Raji (cell line): ENCODE measurements around the gene CEP63.

Experiments
- POLR2A ChIP-seq: IDR thresholded peaks from 2 replicates; pipeline ENCODE4 v1.6.1; 2011; ENCODE audit warnings: low read depth, low read length, control low read depth; ENCODE audit not compliant: insufficient read depth

CEP63 gene

DNA sequence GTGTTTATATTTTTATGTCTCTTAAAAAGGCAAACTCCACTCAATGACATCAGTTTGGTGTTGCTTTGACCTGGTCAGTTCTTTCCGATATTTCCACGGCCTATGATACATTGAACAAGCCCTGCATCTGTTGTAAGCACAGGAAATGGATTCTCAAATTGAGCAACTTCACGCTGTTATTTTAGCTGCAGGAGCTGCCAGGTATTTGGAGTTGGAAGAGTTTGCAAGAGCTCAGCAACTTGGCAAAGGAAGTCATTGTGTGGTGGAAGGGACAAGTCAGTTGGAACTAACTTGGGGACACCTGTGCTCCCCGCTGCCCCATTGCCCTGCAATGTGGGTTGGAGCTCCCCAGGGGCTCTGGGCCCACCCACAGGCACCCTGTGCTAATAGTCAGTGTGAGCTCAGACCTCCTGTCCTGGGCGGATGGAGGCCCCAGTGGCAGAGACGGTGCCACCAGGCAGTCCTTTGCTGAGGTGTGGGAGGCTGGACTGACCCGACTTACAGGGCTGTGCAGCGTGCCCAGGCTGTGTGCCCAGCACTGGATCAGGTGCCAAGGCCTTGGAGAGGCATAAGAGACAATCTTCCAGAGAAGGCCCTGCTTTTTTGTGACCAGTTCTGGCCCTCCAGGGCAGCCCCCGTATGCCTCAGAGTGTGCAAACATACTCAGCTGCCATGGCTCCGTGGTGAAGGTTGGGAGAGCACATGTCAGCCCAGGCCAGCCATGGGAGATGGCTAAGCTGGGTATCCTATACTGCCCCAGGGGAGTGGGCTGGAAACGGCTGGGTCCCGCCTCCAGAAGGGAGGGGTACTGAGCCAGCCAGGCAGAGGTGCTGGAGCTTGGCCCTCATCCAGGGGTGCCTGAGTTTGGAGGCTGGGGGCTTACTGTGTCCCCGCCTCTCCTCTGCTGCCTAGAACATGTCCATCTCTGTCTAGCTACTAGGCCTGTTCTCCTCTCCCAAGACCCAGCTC lies 121.5 kb downstream of the CEP63 start:
- no peak for TF ChIP-seq POLR2A

DNA sequence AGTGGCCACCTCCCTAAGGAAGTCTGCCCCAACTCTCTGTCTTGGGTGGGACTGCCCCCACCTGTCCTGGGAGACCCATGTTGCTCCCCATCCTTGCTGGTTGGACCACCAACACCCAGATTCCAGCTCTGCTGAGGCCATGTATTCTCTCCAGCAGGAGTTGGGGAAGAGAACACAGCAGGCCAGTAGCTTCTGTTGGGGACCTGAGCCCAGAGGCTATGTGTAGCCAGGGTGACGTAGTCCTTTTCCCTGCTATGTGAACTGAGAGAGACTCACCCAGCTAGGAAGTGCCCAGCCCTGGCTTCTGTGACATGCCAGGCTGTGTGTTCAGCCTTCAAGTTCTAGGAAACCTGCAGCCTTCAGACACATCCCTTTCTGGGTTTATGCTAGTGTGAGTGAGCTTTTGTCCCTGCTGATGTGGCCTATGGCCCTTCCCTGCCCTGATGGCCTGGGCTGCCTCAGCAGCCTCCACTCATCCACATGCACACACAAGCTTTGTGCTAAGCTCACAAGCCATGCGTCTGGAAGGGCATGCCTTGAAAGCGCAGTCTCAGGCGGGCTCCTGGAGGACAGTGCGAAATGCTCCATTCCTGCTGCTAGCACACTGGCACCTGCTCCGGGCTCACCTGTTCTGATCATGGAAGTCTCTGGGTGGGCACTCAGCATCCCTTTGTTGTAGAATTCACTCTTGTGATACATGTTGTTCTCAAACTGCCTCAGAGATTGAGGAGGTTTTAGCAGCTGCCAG lies 122.3 kb downstream of the CEP63 start:
- TF ChIP-seq POLR2A = no peak

DNA sequence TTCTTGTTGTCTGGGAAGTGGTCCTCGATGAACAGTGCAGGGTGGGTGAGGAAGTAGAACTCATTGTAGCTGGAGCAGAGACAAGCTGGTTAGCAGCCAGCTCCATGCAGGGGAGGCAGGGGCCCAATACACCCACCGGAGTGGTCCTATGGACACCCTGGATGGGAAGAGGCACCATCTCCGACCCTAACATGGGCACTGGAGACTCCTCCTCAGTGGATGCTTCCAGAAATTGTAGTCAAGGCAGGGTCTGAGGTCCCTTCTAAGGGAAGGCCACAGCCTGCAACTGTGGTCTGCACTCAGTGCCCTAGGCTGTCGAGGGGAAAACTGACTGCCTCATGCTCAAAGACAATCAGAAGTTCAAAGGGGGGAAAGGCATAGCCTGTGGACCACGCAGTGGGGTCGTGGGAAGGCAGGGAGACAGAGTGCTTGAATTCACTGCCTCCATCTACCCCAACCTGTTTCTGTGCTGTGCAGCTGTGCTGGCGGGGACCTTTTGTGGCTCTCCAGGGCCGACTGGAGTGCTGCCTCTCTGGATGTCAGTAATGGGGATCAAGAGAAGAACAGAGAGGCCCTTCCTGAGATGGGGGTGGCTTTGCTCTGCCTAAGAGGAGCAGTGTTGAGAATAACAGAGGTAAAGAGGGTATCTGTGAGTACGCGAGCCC lies 123.0 kb downstream of the CEP63 start:
- no peak for TF ChIP-seq POLR2A

DNA sequence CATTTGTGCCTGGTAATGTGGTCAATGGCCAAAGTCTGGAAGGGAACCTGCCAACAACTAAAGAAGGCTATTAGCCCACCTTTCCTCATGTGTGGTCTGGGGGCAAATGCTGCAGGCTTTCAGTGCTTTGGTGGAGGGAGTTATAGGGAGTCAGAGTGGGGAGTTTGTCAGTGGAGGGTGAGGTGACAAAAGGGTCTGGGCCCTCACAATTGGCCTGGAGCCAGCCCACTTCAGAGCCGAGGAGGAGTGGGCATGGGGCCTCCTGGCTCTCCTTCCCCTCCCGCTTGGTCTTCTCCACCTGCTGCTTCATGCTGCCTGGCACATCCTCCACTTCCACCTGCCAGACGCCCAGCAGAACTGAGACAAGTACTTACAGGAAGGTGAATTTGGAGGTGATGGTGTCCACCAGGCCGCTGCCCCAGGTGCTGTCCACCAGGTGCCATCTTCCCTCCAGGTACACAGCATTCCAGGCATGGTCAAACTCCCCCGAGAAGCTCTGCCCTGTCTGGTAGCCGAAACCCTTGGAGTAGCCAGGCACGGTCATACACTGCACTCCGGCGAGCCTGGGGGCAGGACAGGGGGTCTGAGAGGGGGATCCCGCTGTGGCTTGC lies 124.1 kb downstream of the CEP63 start:
- TF ChIP-seq POLR2A = no peak

DNA sequence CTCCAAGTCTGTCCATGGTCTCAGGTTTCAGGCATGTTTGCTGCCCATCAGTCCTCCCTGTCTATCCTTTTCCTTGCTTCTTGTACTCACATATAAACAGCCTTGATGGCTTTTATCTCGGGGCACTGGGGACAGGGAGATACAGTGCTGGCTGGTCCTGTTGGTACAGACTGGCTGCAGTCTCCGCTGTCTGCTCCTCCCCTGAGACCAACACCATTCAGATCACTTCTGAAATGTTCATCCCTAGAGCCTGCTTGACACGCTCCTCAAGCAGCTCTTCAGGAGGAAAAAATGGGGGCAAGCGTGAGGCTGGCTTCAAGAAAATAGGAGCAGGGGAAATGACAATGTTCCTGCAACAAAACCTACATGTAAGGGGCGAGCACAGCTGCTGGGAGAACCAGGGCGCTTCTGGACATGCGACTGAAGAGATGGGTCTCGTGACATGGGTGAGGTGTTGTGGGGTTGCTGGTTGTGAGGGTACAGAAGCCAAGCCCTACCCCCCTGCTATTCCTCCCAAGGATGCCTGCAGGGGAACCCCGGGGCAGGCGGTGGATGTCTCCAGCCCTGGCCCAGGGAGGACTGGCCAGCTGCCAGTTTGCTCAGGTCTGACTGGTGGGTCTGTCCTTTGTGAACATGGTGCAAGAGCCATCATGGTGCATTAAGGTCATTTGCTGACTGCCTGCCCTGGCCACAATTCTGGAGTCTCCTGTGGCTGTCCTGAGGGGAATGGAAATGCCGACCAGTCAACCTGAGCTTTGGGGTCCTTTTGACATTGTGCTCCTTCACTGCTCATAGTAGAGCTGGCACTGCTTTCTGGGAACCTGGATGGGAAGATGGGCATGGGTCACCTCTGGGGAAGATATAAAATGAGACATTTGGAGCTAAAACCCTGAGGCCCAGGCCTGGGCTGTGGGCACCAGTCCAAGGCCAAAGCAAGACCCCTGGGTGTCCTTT lies 124.9 kb downstream of the CEP63 start:
- TF ChIP-seq POLR2A = no peak

DNA sequence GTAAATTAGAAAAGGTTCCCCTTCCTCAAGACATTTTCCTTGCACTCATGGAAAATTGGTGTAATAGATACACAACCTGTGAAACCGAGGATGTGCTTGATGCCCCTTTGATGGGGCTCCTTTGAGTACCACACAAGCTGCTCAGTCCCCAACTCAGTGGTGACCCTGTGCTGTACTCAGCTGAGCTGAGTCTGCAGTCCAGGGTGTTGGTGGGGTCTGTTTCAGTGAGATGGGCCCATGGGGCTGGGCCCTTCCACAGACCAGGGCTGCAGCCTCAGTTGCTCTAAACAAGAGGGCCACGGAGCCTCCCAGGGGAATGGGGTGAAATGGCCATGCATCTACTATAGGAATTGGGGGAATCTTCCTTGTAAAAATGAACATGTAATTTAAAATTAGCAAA lies 125.7 kb downstream of the CEP63 start:
- TF ChIP-seq POLR2A = no peak

DNA sequence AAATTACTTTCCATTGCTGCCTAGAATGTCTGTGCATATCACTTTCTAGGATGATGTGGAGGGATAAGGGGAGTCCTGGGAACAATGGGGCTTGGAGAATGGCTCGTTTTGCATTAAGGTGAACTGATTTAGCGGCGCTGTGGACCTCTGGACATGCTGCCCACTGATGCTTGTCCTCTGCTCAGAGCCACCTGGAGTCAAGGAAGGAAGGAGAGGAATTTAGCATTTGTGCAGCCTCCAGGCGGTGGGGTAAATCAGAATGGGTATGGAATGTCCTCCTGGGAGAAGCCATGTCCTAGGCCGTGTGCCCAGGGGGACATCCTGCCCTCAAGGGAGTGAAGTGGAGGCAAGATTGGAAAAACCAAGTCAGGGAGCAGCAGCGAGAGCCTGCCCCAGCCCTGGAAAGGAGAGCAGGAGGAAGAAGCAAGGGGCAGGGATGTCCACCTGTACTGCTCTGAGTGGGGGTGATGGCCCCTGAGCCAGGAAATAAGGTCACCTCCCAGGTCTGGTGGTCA lies 127.2 kb downstream of the CEP63 start:
- TF ChIP-seq POLR2A = no peak

DNA sequence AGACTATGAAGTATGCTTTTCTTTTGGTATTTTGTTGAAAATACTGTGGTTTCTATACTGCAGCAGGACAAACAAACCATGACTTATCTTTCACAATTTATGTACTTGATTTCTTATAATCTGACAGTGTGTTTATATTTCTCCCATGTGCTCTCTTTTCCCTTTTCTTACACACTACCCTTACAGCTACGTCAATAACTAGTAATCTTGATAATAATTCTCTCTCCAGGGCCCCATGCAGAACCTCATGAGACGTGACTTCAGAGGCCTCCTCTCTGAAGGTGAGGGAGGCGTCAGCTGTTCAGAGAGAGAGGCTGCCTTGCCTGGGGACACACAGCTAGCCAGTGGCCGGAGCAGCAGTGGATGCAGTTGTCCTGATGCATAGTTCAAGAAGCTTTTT lies 129.1 kb downstream of the CEP63 start:
- TF ChIP-seq POLR2A = no peak

DNA sequence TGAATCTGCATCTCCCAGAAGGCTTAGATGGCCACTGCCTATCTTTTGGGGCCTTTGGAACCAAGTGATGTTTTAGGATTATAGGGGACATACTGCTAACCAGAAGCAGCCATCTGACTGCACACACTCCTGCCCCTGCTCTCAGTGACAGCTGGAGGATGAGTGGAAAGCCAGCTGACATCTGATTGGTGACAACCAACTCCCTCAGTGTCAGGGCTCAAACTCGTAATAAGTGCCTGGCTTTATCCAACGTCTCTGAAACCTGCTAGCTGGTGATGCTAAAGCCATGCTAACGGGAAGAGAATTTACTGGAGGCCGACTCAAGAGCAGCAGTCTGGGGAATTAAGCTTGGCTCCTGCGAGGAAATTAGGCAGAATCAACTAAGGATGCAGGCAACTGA lies 129.9 kb downstream of the CEP63 start:
- TF ChIP-seq POLR2A = no peak

DNA sequence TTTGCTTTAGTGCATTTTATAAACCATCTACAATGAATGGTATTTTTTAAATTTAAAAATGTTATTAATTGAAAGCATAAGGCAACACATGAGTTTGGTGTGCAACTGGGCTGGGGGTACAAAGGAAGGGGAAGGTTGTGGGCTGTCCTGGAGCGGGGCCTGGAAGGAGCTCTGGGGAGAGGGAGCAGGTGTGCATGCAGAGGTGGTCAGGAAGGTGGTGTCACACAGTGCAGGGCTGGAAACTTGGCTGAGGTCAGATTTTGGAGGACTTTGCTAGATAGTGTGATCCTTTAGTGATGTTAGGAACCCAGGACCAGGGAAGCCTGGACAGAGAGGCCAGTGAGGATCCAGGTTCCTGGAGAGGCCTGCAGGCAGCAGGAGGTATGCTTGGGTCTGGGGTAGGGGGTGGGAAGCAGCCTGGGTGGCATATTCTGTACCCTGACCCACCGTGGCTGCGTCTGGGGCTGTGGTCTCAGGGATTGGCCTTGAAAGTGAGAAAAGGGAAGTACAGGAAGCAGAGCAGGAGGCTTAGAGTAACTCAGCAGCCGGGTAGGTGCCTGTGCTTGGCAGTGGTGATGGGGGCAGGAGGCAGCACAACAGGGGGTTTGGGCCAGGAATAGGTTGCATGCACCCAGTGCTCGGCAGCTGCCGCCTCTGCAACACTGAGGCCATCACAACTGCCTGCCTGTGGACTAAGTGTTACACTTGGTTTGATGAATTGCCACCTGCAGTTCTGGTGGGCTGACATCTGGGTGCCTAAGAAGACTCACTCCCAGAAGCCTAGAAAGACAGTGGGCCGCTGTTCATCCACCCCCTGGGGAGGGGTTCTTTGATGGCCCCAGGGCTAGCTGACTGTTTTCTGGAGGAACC lies 132.0 kb downstream of the CEP63 start:
- TF ChIP-seq POLR2A = no peak

DNA sequence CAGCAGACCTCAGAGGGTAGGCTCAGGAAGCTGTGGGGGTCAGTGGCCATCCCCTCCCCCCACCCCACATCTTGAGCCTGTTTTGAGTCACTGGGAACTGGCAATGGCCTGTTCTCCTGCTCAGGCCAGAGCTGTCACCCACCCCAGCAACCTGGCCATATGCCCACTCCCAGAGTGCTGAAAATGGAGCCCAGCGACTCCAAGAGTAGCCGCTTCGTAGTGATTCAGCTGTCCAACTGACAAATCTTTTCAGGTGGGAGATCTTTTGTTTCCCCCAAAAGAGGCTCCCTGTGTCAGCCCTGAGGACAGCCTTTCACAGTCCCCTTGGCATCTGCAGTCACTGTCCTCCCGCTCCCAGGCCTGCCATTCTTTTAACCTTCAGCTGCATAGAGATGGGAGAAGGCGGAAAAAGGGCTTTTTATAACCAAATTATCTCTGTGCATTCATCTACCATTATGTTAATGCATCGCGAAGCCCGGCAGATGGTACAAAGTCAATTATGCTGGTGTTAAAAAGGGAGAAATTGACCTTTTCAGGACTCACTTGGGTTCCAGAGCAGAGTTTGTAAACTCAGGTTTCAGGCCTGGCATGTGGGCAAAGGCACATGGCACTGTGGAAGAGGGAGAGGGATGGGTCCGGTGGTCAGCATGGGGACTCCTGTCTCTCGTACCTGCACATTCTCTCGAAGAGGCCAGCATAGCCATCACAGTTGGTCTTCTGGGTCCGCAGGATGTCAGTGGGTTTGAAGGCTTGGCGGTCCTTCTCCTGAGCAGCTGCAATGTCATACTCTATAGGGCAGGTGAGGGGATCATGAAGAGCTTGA lies 132.8 kb downstream of the CEP63 start:
- TF ChIP-seq POLR2A = no peak

DNA sequence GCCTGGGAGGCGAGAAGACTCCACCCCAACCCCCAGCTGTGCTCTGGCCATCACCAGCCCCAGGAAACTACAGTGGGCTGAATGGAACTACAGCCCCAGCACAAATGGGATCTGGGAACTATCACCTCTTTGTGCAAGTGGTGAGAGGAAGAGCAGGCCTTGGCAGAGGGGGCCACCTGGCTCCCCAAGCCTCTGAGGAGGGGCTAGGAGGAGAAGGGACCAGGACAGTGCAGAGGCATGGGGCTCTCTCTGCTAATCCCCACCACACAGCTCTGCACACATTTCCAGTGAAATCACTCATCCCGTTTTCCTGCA lies 133.4 kb downstream of the CEP63 start:
- TF ChIP-seq POLR2A = no peak
